WTC11 (cell line): ENCODE results near the gene PDZD2. TPM values are rescaled to one million over a fixed set of nuclear protein-coding genes. Genes with fewer than 3 reads are reported as not detected.

Experiments used
- ATAC-seq: fragments of 200-7000 bp; cut with Tn5 transposase; 2 replicates; pipeline ENCODE4 v1.10.0; 2021; ENCODE audit warnings: mild to moderate bottlenecking, moderate library complexity
- CTCF ChIA-PET: fragments of 300-600 bp; sonication (Branson Sonifier 250); formaldehyde crosslinking; loops from one replicate; lab custom pipeline; 2021; ENCODE audit warnings: antibody characterized with exemption; lab: Charles Lee
- POLR2A ChIA-PET: fragments of 350-600 bp; sonication (Branson Sonifier 250); formaldehyde crosslinking; loops from one replicate; lab custom pipeline; 2021; ENCODE audit warnings: antibody characterized with exemption; lab: Charles Lee
- DNase-seq: peaks from one replicate; pipeline ENCODE4 v3.0.0; 2021; ENCODE audit warnings: low spot score
- H3K27ac Mint-ChIP-seq: 2 replicates; pipeline ENCODE4 v1.8.0; 2021; ENCODE audit warnings: mixed read lengths
- H3K27me3 Mint-ChIP-seq: 2 replicates; pipeline ENCODE4 v1.8.0; 2021; ENCODE audit warnings: low read depth, mild to moderate bottlenecking, moderate library complexity, mixed read lengths
- H3K36me3 Mint-ChIP-seq: 2 replicates; pipeline ENCODE4 v1.8.0; 2021; ENCODE audit warnings: mixed read lengths
- H3K4me1 Mint-ChIP-seq: 2 replicates; pipeline ENCODE4 v1.8.0; 2022; ENCODE audit warnings: mixed read lengths
- H3K4me3 Mint-ChIP-seq: 2 replicates; pipeline ENCODE4 v1.8.0; 2021; ENCODE audit warnings: mild to moderate bottlenecking, moderate library complexity, mixed read lengths
- H3K9me3 Mint-ChIP-seq: 2 replicates; pipeline ENCODE4 v1.8.0; 2021; ENCODE audit warnings: mixed read lengths
- ELF4 ChIP-seq: sonication (generic); formaldehyde crosslinking; IDR thresholded peaks from 2 replicates; pipeline ENCODE4 v1.8.1; 2022; ENCODE audit warnings: low read depth, mild to moderate bottlenecking, moderate library complexity, missing genetic modification reagents
- ESRRA ChIP-seq: sonication (generic); formaldehyde crosslinking; IDR thresholded peaks from 2 replicates; pipeline ENCODE4 v1.8.1; 2022; ENCODE audit warnings: mild to moderate bottlenecking, missing genetic modification reagents, borderline replicate concordance
- ETV6 ChIP-seq: sonication (generic); formaldehyde crosslinking; IDR thresholded peaks from 2 replicates; pipeline ENCODE4 v1.8.1; 2022; ENCODE audit warnings: mild to moderate bottlenecking, missing genetic modification reagents
- FOXP1 ChIP-seq: sonication (generic); formaldehyde crosslinking; IDR thresholded peaks from 2 replicates; pipeline ENCODE4 v1.8.0; 2022; ENCODE audit warnings: missing genetic modification reagents, mild to moderate bottlenecking, moderate library complexity, borderline replicate concordance
- GRHL2 ChIP-seq: fragments of 250-450 bp; sonication (Bioruptor Pico); IDR thresholded peaks from 2 replicates; pipeline ENCODE4 v1.8.0; 2022; ENCODE audit warnings: mild to moderate bottlenecking, moderate library complexity; ENCODE audit not compliant: insufficient replicate concordance, severe bottlenecking
- GTF2I ChIP-seq: fragments of 250-450 bp; sonication (Bioruptor Pico); conservative IDR thresholded peaks from 2 replicates; pipeline ENCODE4 v1.4.0; 2021; ENCODE audit warnings: mild to moderate bottlenecking
- KAT7 ChIP-seq: sonication (generic); formaldehyde crosslinking; IDR thresholded peaks from 2 replicates; pipeline ENCODE4 v1.8.1; 2023; ENCODE audit warnings: missing genetic modification reagents, mild to moderate bottlenecking, borderline replicate concordance
- NFATC4 ChIP-seq: fragments of 250-450 bp; sonication (Bioruptor Pico); IDR thresholded peaks from 2 replicates; pipeline ENCODE4 v1.9.0; 2021; ENCODE audit warnings: mild to moderate bottlenecking
- NFYB ChIP-seq: sonication (generic); formaldehyde crosslinking; conservative IDR thresholded peaks from 2 replicates; pipeline ENCODE4 v1.8.0; 2022; ENCODE audit warnings: low read depth, missing genetic modification reagents
- NR1H2 ChIP-seq: sonication (generic); formaldehyde crosslinking; IDR thresholded peaks from 2 replicates; pipeline ENCODE4 v1.9.0; 2021; ENCODE audit warnings: mild to moderate bottlenecking, moderate library complexity, missing genetic modification reagents
- OVOL2 ChIP-seq: fragments of 250-450 bp; sonication (Bioruptor Pico); IDR thresholded peaks from 2 replicates; pipeline ENCODE4 v1.9.0; 2021; ENCODE audit warnings: mild to moderate bottlenecking, borderline replicate concordance
- RELA ChIP-seq: sonication (generic); formaldehyde crosslinking; IDR thresholded peaks from 2 replicates; pipeline ENCODE4 v1.8.1; 2022; ENCODE audit warnings: missing genetic modification reagents, mild to moderate bottlenecking, borderline replicate concordance
- TEAD1 ChIP-seq: sonication (generic); formaldehyde crosslinking; IDR thresholded peaks from 2 replicates; pipeline ENCODE4 v1.8.0; 2022; ENCODE audit warnings: mild to moderate bottlenecking, missing genetic modification reagents
- ZBTB21 ChIP-seq: sonication (generic); formaldehyde crosslinking; IDR thresholded peaks from 2 replicates; pipeline ENCODE4 v1.8.1; 2023; ENCODE audit warnings: mild to moderate bottlenecking, missing genetic modification reagents, borderline replicate concordance
- ZNF121 ChIP-seq: sonication (generic); formaldehyde crosslinking; IDR thresholded peaks from 2 replicates; pipeline ENCODE4 v1.8.0; 2023; ENCODE audit warnings: missing genetic modification reagents
- ZNF396 ChIP-seq: fragments of 250-450 bp; sonication (Bioruptor Pico); IDR thresholded peaks from 2 replicates; pipeline ENCODE4 v1.8.0; 2021; ENCODE audit warnings: mild to moderate bottlenecking, moderate library complexity, borderline replicate concordance
- ZNF416 ChIP-seq: fragments of 250-450 bp; sonication (Bioruptor Pico); IDR thresholded peaks from 2 replicates; pipeline ENCODE4 v1.9.0; 2021; ENCODE audit warnings: mild to moderate bottlenecking, inconsistent platforms
- ZNF423 ChIP-seq: fragments of 250-450 bp; sonication (Bioruptor Pico); IDR thresholded peaks from 2 replicates; pipeline ENCODE4 v2.1.2; 2022; ENCODE audit warnings: mild to moderate bottlenecking, moderate library complexity
- ZNF671 ChIP-seq: fragments of 250-450 bp; sonication (Bioruptor Pico); IDR thresholded peaks from 2 replicates; pipeline ENCODE4 v1.8.0; 2021; ENCODE audit warnings: mild to moderate bottlenecking
- total RNA-seq: library from RNA; stranded (reverse); gene quantifications from 3 replicates; pipeline ENCODE4 v1.2.3, GENCODE V29; 2021
- TF ChIP-seq, protein P1 (sequence below): sonication (generic); formaldehyde crosslinking; IDR thresholded peaks from 2 replicates; pipeline ENCODE4 v1.8.0; 2022; ENCODE audit warnings: mild to moderate bottlenecking, missing genetic modification reagents
- TF ChIP-seq, protein P2 (sequence below): sonication (generic); formaldehyde crosslinking; IDR thresholded peaks from 2 replicates; pipeline ENCODE4 v1.8.0; 2023; ENCODE audit warnings: missing genetic modification reagents, mild to moderate bottlenecking, borderline replicate concordance
- TF ChIP-seq, protein P3 (sequence below): fragments of 200-600 bp; IDR thresholded peaks from 2 replicates; pipeline ENCODE4 v1.8.0; 2022; ENCODE audit warnings: antibody characterized with exemption
- TF ChIP-seq, protein P4 (sequence below): sonication (generic); formaldehyde crosslinking; IDR thresholded peaks from 2 replicates; pipeline ENCODE4 v1.8.1; 2023; ENCODE audit warnings: mild to moderate bottlenecking, moderate library complexity, missing genetic modification reagents

The PDZD2 gene
- total RNA-seq, 1 experiment from 2014 or later = 11.4 TPM

DNA sequence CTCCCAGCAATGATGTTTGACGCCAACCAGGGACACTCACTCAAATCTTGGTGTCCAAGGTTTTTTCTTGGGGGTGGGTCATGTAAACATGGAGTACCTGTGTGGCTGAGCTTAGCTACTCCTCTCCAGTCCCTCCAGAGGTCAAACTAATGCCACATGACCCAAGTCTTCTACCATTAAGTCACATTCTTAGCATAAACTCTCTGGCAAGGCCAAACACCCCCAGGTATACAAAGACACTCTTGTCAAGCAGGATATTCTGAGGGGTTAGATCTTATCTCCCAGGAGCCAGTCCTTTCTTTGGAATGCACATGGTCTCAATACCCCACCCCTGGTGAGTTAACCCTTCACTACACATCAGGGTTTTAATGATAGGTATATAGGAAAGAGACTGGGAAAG, 161.4 kb downstream of the PDZD2 start:
- TF ChIP-seq ZNF671 (CRISPR knock-in tag) (no peak), ETV6 (CRISPR knock-in tag) (no peak), OVOL2 (no peak)
- TF ChIP-seq, protein P1, sequence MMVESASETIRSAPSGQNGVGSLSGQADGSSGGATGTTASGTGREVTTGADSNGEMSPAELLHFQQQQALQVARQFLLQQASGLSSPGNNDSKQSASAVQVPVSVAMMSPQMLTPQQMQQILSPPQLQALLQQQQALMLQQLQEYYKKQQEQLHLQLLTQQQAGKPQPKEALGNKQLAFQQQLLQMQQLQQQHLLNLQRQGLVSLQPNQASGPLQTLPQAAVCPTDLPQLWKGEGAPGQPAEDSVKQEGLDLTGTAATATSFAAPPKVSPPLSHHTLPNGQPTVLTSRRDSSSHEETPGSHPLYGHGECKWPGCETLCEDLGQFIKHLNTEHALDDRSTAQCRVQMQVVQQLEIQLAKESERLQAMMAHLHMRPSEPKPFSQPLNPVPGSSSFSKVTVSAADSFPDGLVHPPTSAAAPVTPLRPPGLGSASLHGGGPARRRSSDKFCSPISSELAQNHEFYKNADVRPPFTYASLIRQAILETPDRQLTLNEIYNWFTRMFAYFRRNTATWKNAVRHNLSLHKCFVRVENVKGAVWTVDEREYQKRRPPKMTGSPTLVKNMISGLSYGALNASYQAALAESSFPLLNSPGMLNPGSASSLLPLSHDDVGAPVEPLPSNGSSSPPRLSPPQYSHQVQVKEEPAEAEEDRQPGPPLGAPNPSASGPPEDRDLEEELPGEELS (CRISPR knock-in tag) = no peak
- TF ChIP-seq, protein P2, sequence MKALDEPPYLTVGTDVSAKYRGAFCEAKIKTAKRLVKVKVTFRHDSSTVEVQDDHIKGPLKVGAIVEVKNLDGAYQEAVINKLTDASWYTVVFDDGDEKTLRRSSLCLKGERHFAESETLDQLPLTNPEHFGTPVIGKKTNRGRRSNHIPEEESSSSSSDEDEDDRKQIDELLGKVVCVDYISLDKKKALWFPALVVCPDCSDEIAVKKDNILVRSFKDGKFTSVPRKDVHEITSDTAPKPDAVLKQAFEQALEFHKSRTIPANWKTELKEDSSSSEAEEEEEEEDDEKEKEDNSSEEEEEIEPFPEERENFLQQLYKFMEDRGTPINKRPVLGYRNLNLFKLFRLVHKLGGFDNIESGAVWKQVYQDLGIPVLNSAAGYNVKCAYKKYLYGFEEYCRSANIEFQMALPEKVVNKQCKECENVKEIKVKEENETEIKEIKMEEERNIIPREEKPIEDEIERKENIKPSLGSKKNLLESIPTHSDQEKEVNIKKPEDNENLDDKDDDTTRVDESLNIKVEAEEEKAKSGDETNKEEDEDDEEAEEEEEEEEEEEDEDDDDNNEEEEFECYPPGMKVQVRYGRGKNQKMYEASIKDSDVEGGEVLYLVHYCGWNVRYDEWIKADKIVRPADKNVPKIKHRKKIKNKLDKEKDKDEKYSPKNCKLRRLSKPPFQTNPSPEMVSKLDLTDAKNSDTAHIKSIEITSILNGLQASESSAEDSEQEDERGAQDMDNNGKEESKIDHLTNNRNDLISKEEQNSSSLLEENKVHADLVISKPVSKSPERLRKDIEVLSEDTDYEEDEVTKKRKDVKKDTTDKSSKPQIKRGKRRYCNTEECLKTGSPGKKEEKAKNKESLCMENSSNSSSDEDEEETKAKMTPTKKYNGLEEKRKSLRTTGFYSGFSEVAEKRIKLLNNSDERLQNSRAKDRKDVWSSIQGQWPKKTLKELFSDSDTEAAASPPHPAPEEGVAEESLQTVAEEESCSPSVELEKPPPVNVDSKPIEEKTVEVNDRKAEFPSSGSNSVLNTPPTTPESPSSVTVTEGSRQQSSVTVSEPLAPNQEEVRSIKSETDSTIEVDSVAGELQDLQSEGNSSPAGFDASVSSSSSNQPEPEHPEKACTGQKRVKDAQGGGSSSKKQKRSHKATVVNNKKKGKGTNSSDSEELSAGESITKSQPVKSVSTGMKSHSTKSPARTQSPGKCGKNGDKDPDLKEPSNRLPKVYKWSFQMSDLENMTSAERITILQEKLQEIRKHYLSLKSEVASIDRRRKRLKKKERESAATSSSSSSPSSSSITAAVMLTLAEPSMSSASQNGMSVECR (CRISPR knock-in tag) = no peak
- ChIA-PET CTCF (interaction anchor here (1.0 kb wide), 1 partner anchor 219 kb away, joined by 3 read pairs; no protein-coding TSS in a partner anchor), POLR2A (no interaction called here)
- Mint-ChIP-seq H3K4me3 (no peak overlapping the region), H3K36me3 (no peaks in the 10 kb centered on the region), H3K4me1 (peaks cover 8% of the 10 kb centered on the region; the same call in 1 of the 2 replicates), H3K27me3 (no peaks in the 10 kb centered on the region), H3K9me3 (peaks cover 21% of the 10 kb centered on the region), H3K27ac (no peak overlapping the region)
- ATAC-seq = no peak
- no peak for DNase-seq

DNA sequence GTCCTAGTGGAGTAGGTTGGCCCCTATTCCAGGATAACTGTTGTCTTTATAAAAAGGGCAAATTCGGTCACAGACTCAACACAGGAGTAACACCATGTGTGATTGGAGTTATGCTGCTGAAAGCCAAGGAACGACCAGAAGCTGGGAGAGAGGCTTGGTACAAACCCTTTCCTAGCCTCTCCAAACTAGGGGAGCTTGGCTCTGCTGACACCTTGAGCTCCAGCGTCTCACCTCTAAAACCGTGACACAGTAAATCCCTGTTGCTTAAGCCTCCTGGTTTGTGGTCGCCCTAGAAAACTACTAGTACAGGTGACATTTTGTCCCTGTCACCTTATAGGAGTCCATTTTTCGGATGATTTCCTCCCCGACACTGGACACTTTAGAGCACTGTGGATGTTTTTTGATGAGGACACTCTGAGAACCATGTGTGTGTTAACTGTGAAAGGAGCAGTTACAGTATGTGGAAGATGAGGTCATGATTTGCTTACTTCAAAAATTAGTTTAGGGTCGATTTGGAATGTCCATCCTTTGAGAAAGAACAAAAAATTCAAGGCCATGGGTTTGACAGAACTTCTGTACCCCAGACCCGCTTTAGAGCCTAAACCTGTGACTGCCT, 167.0 kb downstream of the PDZD2 start:
- no peaks in the 10 kb centered on the region for H3K9me3 Mint-ChIP-seq
- no peaks in the 10 kb centered on the region for H3K36me3 Mint-ChIP-seq
- POLR2A ChIA-PET = no interaction called here
- no peak overlapping the region for H3K27ac Mint-ChIP-seq
- CTCF ChIA-PET = interaction anchor here (0.5 to 1.3 kb wide), 5 partner anchors 69 to 287 kb away, joined by 3 to 5 read pairs (median 4); no protein-coding TSS in a partner anchor
- H3K27me3 Mint-ChIP-seq = no peaks in the 10 kb centered on the region
- peaks cover 6% of the 10 kb centered on the region for H3K4me1 Mint-ChIP-seq
- TF ChIP-seq GRHL2 (CRISPR knock-in tag) (no peak), ESRRA (CRISPR knock-in tag) (no peak), ZNF423 (CRISPR knock-in tag) (no peak), ZBTB21 (CRISPR knock-in tag) (no peak), NFYB (CRISPR knock-in tag) (no peak), ELF4 (CRISPR knock-in tag) (no peak), KAT7 (CRISPR knock-in tag) (no peak), TEAD1 (CRISPR knock-in tag) (no peak), GTF2I (CRISPR knock-in tag) (no peak)
- TF ChIP-seq, all 79 proteins: peak for 0
- no peak overlapping the region for H3K4me3 Mint-ChIP-seq
- ATAC-seq = no peak
- no peak for DNase-seq

DNA sequence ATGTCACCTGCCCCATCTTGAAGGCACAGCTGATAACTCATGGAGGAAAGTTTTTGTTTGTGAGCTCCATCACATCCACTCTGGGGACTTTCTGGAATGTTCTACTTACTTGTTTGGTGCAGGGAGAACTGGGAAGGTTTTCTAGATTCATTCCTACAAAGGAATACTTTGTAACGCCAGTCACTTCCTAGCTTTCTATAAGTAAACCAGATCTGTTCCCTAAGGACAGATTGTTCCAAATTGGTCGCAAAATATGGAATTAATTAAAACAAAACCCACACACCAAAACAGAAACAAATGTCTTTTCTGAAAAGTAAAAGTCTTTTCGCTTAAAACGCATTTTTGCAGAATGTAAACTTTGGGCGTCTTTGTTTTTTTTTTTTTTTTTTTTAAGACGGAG, 167.6 kb downstream of the PDZD2 start:
- no peaks in the 10 kb centered on the region for H3K27me3 Mint-ChIP-seq
- CTCF ChIA-PET = interaction anchor here (1.1 to 1.3 kb wide), 4 partner anchors 188 to 287 kb away, joined by 3 to 5 read pairs (median 4); no protein-coding TSS in a partner anchor
- TF ChIP-seq NR1H2 (CRISPR knock-in tag) (no peak), ZNF121 (CRISPR knock-in tag) (no peak), TEAD1 (CRISPR knock-in tag) (no peak), ZNF396 (CRISPR knock-in tag) (no peak), NFATC4 (CRISPR knock-in tag) (no peak), RELA (CRISPR knock-in tag) (no peak), ZNF416 (CRISPR knock-in tag) (no peak), FOXP1 (CRISPR knock-in tag) (no peak), ZNF423 (CRISPR knock-in tag) (no peak)
- TF ChIP-seq, protein P3, sequence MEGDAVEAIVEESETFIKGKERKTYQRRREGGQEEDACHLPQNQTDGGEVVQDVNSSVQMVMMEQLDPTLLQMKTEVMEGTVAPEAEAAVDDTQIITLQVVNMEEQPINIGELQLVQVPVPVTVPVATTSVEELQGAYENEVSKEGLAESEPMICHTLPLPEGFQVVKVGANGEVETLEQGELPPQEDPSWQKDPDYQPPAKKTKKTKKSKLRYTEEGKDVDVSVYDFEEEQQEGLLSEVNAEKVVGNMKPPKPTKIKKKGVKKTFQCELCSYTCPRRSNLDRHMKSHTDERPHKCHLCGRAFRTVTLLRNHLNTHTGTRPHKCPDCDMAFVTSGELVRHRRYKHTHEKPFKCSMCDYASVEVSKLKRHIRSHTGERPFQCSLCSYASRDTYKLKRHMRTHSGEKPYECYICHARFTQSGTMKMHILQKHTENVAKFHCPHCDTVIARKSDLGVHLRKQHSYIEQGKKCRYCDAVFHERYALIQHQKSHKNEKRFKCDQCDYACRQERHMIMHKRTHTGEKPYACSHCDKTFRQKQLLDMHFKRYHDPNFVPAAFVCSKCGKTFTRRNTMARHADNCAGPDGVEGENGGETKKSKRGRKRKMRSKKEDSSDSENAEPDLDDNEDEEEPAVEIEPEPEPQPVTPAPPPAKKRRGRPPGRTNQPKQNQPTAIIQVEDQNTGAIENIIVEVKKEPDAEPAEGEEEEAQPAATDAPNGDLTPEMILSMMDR = no peak
- TF ChIP-seq, protein P4, sequence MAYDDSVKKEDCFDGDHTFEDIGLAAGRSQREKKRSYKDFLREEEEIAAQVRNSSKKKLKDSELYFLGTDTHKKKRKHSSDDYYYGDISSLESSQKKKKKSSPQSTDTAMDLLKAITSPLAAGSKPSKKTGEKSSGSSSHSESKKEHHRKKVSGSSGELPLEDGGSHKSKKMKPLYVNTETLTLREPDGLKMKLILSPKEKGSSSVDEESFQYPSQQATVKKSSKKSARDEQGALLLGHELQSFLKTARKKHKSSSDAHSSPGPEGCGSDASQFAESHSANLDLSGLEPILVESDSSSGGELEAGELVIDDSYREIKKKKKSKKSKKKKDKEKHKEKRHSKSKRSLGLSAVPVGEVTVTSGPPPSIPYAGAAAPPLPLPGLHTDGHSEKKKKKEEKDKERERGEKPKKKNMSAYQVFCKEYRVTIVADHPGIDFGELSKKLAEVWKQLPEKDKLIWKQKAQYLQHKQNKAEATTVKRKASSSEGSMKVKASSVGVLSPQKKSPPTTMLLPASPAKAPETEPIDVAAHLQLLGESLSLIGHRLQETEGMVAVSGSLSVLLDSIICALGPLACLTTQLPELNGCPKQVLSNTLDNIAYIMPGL = no peak
- TF ChIP-seq, all 79 proteins: peak for 0

More for the DNA sequence above, 167.6 kb downstream of the PDZD2 start:
- no peaks in the 10 kb centered on the region for H3K9me3 Mint-ChIP-seq
- ATAC-seq (no peak), DNase-seq (no peak)
- H3K4me3 Mint-ChIP-seq = no peak overlapping the region
- POLR2A ChIA-PET = no interaction called here
- H3K4me1 Mint-ChIP-seq = peaks cover 6% of the 10 kb centered on the region
- no peaks in the 10 kb centered on the region for H3K36me3 Mint-ChIP-seq
- H3K27ac Mint-ChIP-seq = no peak overlapping the region
